ENCODE data around the gene ENOX1.

The ENOX1 gene

GRCh38 chr13:43567608-43568007 is 219.2 kb downstream of the ENOX1 start:
- Mint-ChIP-seq H3K4me1 (no peaks in the 10 kb centered on the region), H3K9me3 (no peaks in the 10 kb centered on the region), H3K27me3 (peaks cover 10% of the 10 kb centered on the region), H3K36me3 (no peaks in the 10 kb centered on the region), H3K4me3 (no peak overlapping the region), H3K27ac (no peak overlapping the region)
- CTCF ChIA-PET: no interaction called here
- DNase-seq: no peak

GRCh38 chr13:43564952-43565351 is 221.8 kb downstream of the ENOX1 start:
- H3K4me1 Mint-ChIP-seq: no peaks in the 10 kb centered on the region
- CTCF ChIA-PET: no interaction called here

GRCh38 chr13:43561081-43561480 is 225.7 kb downstream of the ENOX1 start:
- Mint-ChIP-seq H3K27ac (no peak overlapping the region), H3K9me3 (no peaks in the 10 kb centered on the region), H3K27me3 (peaks cover 8% of the 10 kb centered on the region), H3K4me3 (no peak overlapping the region), H3K4me1 (no peaks in the 10 kb centered on the region), H3K36me3 (no peaks in the 10 kb centered on the region)
- CTCF ChIA-PET: no interaction called here
- no peak for DNase-seq

More at GRCh38 chr13:43564952-43565351, 221.8 kb downstream of the ENOX1 start:
- Mint-ChIP-seq H3K27me3 (peaks cover 8% of the 10 kb centered on the region), H3K9me3 (no peaks in the 10 kb centered on the region), H3K27ac (no peak overlapping the region), H3K36me3 (no peaks in the 10 kb centered on the region), H3K4me3 (no peak overlapping the region)
- no peak for DNase-seq

- CTCF ChIA-PET: no interaction called here
- H3K4me1 Mint-ChIP-seq: no peaks in the 10 kb centered on the region
Observed at GRCh38 chr13:43558939-43559338, 227.8 kb downstream of the ENOX1 start.

GRCh38 chr13:43558326-43558725 is 228.4 kb downstream of the ENOX1 start:
- no peaks in the 10 kb centered on the region for H3K9me3 Mint-ChIP-seq
- H3K4me3 Mint-ChIP-seq: no peak overlapping the region
- CTCF ChIA-PET: no interaction called here
- H3K27ac Mint-ChIP-seq: no peak overlapping the region
- no peaks in the 10 kb centered on the region for H3K36me3 Mint-ChIP-seq
- no peaks in the 10 kb centered on the region for H3K4me1 Mint-ChIP-seq
- no peaks in the 10 kb centered on the region for H3K27me3 Mint-ChIP-seq
- no peak for DNase-seq

More at GRCh38 chr13:43558939-43559338, 227.8 kb downstream of the ENOX1 start:
- Mint-ChIP-seq H3K27me3 (no peaks in the 10 kb centered on the region), H3K36me3 (no peaks in the 10 kb centered on the region), H3K4me3 (no peak overlapping the region), H3K27ac (no peak overlapping the region), H3K9me3 (no peaks in the 10 kb centered on the region)
- no peak for DNase-seq

- H3K36me3 Mint-ChIP-seq: no peaks in the 10 kb centered on the region
- DNase-seq: no peak
- H3K4me3 Mint-ChIP-seq: no peak overlapping the region
- no peaks in the 10 kb centered on the region for H3K27me3 Mint-ChIP-seq
- no peaks in the 10 kb centered on the region for H3K4me1 Mint-ChIP-seq
- no peaks in the 10 kb centered on the region for H3K9me3 Mint-ChIP-seq
- H3K27ac Mint-ChIP-seq: no peak overlapping the region
- CTCF ChIA-PET: interaction anchor here (0.6 kb wide), 1 partner anchor 89 kb away, joined by 3 read pairs; no protein-coding TSS in a partner anchor
Observed at GRCh38 chr13:43555667-43556066, 231.1 kb downstream of the ENOX1 start.

- H3K9me3 Mint-ChIP-seq: no peaks in the 10 kb centered on the region
- no peak overlapping the region for H3K4me3 Mint-ChIP-seq
- H3K27me3 Mint-ChIP-seq: no peaks in the 10 kb centered on the region
- H3K27ac Mint-ChIP-seq: no peak overlapping the region
- H3K36me3 Mint-ChIP-seq: no peaks in the 10 kb centered on the region
- no peak for DNase-seq
- CTCF ChIA-PET: no interaction called here
- peaks cover 4% of the 10 kb centered on the region for H3K4me1 Mint-ChIP-seq
Observed at GRCh38 chr13:43551897-43552456, 234.8 kb downstream of the ENOX1 start.

GRCh38 chr13:43546816-43547215 is 240.0 kb downstream of the ENOX1 start:
- Mint-ChIP-seq H3K27me3 (no peaks in the 10 kb centered on the region), H3K4me3 (no peak overlapping the region), H3K9me3 (no peaks in the 10 kb centered on the region), H3K36me3 (no peaks in the 10 kb centered on the region), H3K27ac (no peak overlapping the region), H3K4me1 (peaks cover 5% of the 10 kb centered on the region)
- CTCF ChIA-PET: no interaction called here
- no peak for DNase-seq

- CTCF ChIA-PET: no interaction called here
- no peak for DNase-seq
- Mint-ChIP-seq H3K4me3 (no peak overlapping the region), H3K36me3 (no peaks in the 10 kb centered on the region), H3K9me3 (no peaks in the 10 kb centered on the region), H3K27ac (no peak overlapping the region), H3K27me3 (no peaks in the 10 kb centered on the region), H3K4me1 (peaks cover 5% of the 10 kb centered on the region)
Observed at GRCh38 chr13:43546251-43546650, 240.5 kb downstream of the ENOX1 start.

- peaks cover 5% of the 10 kb centered on the region for H3K4me1 Mint-ChIP-seq
- H3K36me3 Mint-ChIP-seq: no peaks in the 10 kb centered on the region
- DNase-seq: no peak
- no peaks in the 10 kb centered on the region for H3K27me3 Mint-ChIP-seq
- no peak overlapping the region for H3K4me3 Mint-ChIP-seq
- CTCF ChIA-PET: no interaction called here
- H3K9me3 Mint-ChIP-seq: no peaks in the 10 kb centered on the region
- no peak overlapping the region for H3K27ac Mint-ChIP-seq
Observed at GRCh38 chr13:43545317-43545874, 241.4 kb downstream of the ENOX1 start.

- H3K27ac Mint-ChIP-seq: no peak overlapping the region
- CTCF ChIA-PET: no interaction called here
- no peaks in the 10 kb centered on the region for H3K9me3 Mint-ChIP-seq
- DNase-seq: no peak
- H3K4me3 Mint-ChIP-seq: no peak overlapping the region
- no peaks in the 10 kb centered on the region for H3K27me3 Mint-ChIP-seq
- peaks cover 5% of the 10 kb centered on the region for H3K4me1 Mint-ChIP-seq
- H3K36me3 Mint-ChIP-seq: no peaks in the 10 kb centered on the region
Observed at GRCh38 chr13:43544631-43545030, 242.1 kb downstream of the ENOX1 start.

GRCh38 chr13:43544011-43544410 is 242.8 kb downstream of the ENOX1 start:
- CTCF ChIA-PET: no interaction called here
- Mint-ChIP-seq H3K36me3 (no peaks in the 10 kb centered on the region), H3K4me1 (peaks cover 5% of the 10 kb centered on the region), H3K27me3 (no peaks in the 10 kb centered on the region), H3K9me3 (no peaks in the 10 kb centered on the region), H3K27ac (no peak overlapping the region), H3K4me3 (no peak overlapping the region)
- DNase-seq: no peak

- Mint-ChIP-seq H3K36me3 (no peaks in the 10 kb centered on the region), H3K9me3 (no peaks in the 10 kb centered on the region), H3K27me3 (peaks cover 3% of the 10 kb centered on the region), H3K27ac (no peak overlapping the region), H3K4me1 (peaks cover 5% of the 10 kb centered on the region), H3K4me3 (no peak overlapping the region)
- no peak for DNase-seq
- CTCF ChIA-PET: no interaction called here
Observed at GRCh38 chr13:43543331-43543730, 243.4 kb downstream of the ENOX1 start.

- no peaks in the 10 kb centered on the region for H3K9me3 Mint-ChIP-seq
- CTCF ChIA-PET: no interaction called here
- H3K36me3 Mint-ChIP-seq: no peaks in the 10 kb centered on the region
Observed at GRCh38 chr13:43537124-43537523, 249.6 kb downstream of the ENOX1 start.

GRCh38 chr13:43529796-43530195 is 257.0 kb downstream of the ENOX1 start:
- H3K36me3 Mint-ChIP-seq: no peaks in the 10 kb centered on the region
- no peaks in the 10 kb centered on the region for H3K9me3 Mint-ChIP-seq
- no peaks in the 10 kb centered on the region for H3K4me1 Mint-ChIP-seq
- H3K27ac Mint-ChIP-seq: no peak overlapping the region
- no peak overlapping the region for H3K4me3 Mint-ChIP-seq
- no peak for DNase-seq
- CTCF ChIA-PET: no interaction called here
- H3K27me3 Mint-ChIP-seq: no peaks in the 10 kb centered on the region

More at GRCh38 chr13:43537124-43537523, 249.6 kb downstream of the ENOX1 start:
- H3K27ac Mint-ChIP-seq: no peak overlapping the region
- peaks cover 7% of the 10 kb centered on the region for H3K27me3 Mint-ChIP-seq
- no peak overlapping the region for H3K4me3 Mint-ChIP-seq
- DNase-seq: no peak
- H3K4me1 Mint-ChIP-seq: no peaks in the 10 kb centered on the region

Data from activated naive CD4-positive, alpha-beta T cell treated with anti-CD3 and anti-CD28 coated beads, Interleukin-2, amount 10 ng/mL, durations not matched to agents 7 days and 5 days (primary cell).